DOHH2 (cell line): ENCODE data around the gene SNTB2.

Source experiments
- H3F3A ChIP-seq: fragments of 200-600 bp; sonication (generic), shearing (Covaris generic); 2 replicates; pipeline ENCODE4 v1.6.0; 2016; ENCODE audit warnings: antibody characterized with exemption, mild to moderate bottlenecking; ENCODE audit not compliant: control insufficient read depth, insufficient read depth
- H3K27ac ChIP-seq: fragments of 200-600 bp; sonication (generic); 2 replicates; pipeline ENCODE4 v1.5.1; 2014; ENCODE audit warnings: low read depth, mild to moderate bottlenecking, low read length, moderate library complexity
- H3K27me3 ChIP-seq: fragments of 200-600 bp; sonication (generic); 2 replicates; pipeline ENCODE4 v1.6.1; 2014; ENCODE audit warnings: mild to moderate bottlenecking, low read length, mixed read lengths; ENCODE audit not compliant: control insufficient read depth
- H3K36me3 ChIP-seq: fragments of 200-600 bp; sonication (generic); 2 replicates; pipeline ENCODE4 v1.6.1; 2014; ENCODE audit warnings: mild to moderate bottlenecking, low read length, moderate library complexity, mixed read lengths; ENCODE audit not compliant: control insufficient read depth
- H3K4me1 ChIP-seq: fragments of 200-600 bp; sonication (generic); 2 replicates; pipeline ENCODE4 v1.6.1; 2014; ENCODE audit warnings: mild to moderate bottlenecking, low read length, mixed read lengths; ENCODE audit not compliant: control insufficient read depth
- H3K4me2 ChIP-seq: fragments of 200-600 bp; sonication (generic); 2 replicates; pipeline ENCODE4 v1.6.0; 2014; ENCODE audit warnings: mild to moderate bottlenecking, low read length, moderate library complexity
- H3K4me3 ChIP-seq: fragments of 200-600 bp; sonication (generic); 2 replicates; pipeline ENCODE4 v1.5.1; 2014; ENCODE audit warnings: mild to moderate bottlenecking, low read length, mixed read lengths
- H3K79me2 ChIP-seq: fragments of 200-600 bp; sonication (generic); 2 replicates; pipeline ENCODE4 v1.6.1; 2014; ENCODE audit warnings: mild to moderate bottlenecking, low read length, mixed read lengths; ENCODE audit not compliant: control insufficient read depth
- H3K9me2 ChIP-seq: fragments of 200-600 bp; sonication (generic); replicated peaks from 2 replicates; pipeline ENCODE4 v1.6.1; 2014; ENCODE audit warnings: mild to moderate bottlenecking, low read length, mixed read lengths; ENCODE audit not compliant: control insufficient read depth
- H3K9me3 ChIP-seq: fragments of 200-600 bp; sonication (generic); 2 replicates; pipeline ENCODE4 v1.6.1; 2014; ENCODE audit warnings: antibody characterized with exemption, low read length, mixed read lengths; ENCODE audit not compliant: control insufficient read depth, insufficient read depth
- H4K20me1 ChIP-seq: fragments of 200-600 bp; sonication (generic); 2 replicates; pipeline ENCODE4 v1.6.0; 2014; ENCODE audit warnings: low read depth, mild to moderate bottlenecking, antibody characterized with exemption, low read length, moderate library complexity; ENCODE audit not compliant: control insufficient read depth, insufficient read depth
- EZH2phosphoT487 ChIP-seq: fragments of 200-600 bp; sonication (generic); IDR thresholded peaks from 2 replicates; pipeline ENCODE4 v1.6.1; 2017; ENCODE audit warnings: borderline replicate concordance, mild to moderate bottlenecking, antibody characterized with exemption, low read length, moderate library complexity, mixed read lengths
- TF ChIP-seq, protein P1 (sequence below): fragments of 200-600 bp; sonication (generic); IDR thresholded peaks from one replicate; pipeline ENCODE4 v1.5.1; 2014; ENCODE audit warnings: antibody characterized with exemption, mild to moderate bottlenecking, low read depth, low read length; ENCODE audit not compliant: poor library complexity, severe bottlenecking

The SNTB2 gene

DNA sequence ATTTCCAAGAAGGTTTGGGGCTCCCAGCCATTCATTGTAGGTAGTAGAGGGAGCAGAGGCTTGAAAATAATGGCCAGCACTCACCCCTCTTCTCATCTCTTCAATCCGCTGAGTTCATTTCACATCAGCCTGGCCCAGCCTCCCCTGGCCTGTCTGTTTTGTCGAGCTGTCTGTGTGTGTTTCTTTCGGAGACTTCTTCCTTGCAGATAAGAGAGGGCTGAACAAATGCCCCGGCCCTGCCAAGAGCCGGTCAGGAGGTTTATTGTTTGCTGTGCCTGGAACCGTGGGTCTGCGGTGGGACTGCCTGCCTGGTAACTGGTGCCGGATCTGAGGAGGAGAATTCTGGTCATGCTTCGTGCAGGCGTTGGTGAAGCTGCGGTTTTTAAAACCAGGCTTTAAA, 127.6 kb downstream of the SNTB2 start:
- peaks cover 12% of the 10 kb centered on the region for H3K4me1 ChIP-seq
- H3K27ac ChIP-seq: no peak overlapping the region
- no peaks in the 10 kb centered on the region for H3K9me3 ChIP-seq
- H3F3A ChIP-seq: no peaks in the 10 kb centered on the region
- H4K20me1 ChIP-seq: peaks cover 6% of the 10 kb centered on the region
- H3K4me3 ChIP-seq: no peak overlapping the region
- no peaks in the 10 kb centered on the region for H3K9me2 ChIP-seq
- no peak overlapping the region for H3K4me2 ChIP-seq
- peaks cover 64% of the 10 kb centered on the region for H3K36me3 ChIP-seq
- TF ChIP-seq, protein P1, sequence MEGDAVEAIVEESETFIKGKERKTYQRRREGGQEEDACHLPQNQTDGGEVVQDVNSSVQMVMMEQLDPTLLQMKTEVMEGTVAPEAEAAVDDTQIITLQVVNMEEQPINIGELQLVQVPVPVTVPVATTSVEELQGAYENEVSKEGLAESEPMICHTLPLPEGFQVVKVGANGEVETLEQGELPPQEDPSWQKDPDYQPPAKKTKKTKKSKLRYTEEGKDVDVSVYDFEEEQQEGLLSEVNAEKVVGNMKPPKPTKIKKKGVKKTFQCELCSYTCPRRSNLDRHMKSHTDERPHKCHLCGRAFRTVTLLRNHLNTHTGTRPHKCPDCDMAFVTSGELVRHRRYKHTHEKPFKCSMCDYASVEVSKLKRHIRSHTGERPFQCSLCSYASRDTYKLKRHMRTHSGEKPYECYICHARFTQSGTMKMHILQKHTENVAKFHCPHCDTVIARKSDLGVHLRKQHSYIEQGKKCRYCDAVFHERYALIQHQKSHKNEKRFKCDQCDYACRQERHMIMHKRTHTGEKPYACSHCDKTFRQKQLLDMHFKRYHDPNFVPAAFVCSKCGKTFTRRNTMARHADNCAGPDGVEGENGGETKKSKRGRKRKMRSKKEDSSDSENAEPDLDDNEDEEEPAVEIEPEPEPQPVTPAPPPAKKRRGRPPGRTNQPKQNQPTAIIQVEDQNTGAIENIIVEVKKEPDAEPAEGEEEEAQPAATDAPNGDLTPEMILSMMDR: no peak
- TF ChIP-seq EZH2phosphoT487: no peak
- no peaks in the 10 kb centered on the region for H3K27me3 ChIP-seq
- H3K79me2 ChIP-seq: peaks cover 60% of the 10 kb centered on the region

DNA sequence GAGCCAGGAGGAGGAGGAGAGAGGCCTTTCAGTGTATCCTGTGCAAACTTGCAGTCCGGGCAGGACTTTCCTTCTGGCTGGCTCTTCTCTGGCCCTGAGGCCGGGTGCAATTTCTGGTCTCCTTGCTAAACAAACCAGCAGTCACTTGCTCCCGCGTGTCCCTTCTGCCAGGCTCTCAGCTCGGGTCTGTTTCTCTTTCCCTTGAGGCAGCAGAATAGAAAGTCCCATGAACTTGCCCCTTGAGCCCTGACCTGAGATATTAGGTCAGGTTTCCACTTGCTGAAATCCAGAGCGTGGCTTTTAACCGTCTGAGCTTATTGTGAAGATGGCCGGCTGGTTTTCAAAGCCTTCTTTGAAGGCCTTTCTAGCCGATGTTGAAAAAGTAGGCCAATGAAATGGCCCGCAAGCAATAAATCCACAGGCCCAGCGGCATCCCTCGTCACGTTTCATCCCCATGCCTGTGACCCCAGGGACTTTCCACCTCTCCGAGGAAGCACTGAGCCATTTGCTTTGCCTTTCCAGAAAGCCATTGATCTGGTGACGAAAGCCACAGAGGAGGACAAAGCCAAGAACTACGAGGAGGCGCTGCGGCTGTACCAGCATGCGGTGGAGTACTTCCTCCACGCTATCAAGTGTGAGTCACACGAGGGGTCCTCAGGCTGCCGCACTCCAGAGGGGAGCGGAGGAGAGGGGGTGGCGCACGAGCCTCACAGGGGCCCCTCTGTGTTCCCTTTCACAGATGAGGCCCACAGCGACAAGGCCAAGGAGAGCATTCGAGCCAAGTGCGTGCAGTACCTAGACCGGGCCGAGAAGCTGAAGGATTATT, 128.7 kb downstream of the SNTB2 start:
- Histone ChIP-seq H3F3A (no peaks in the 10 kb centered on the region), H4K20me1 (peaks cover 6% of the 10 kb centered on the region), H3K36me3 (peaks cover 75% of the 10 kb centered on the region), H3K4me2 (no peak overlapping the region), H3K27me3 (no peaks in the 10 kb centered on the region), H3K4me3 (no peak overlapping the region), H3K9me2 (no peaks in the 10 kb centered on the region), H3K9me3 (no peaks in the 10 kb centered on the region), H3K4me1 (peaks cover 7% of the 10 kb centered on the region), H3K79me2 (peaks cover 66% of the 10 kb centered on the region), H3K27ac (no peak overlapping the region)
- TF ChIP-seq EZH2phosphoT487: no peak
- TF ChIP-seq, protein P1: no peak

DNA sequence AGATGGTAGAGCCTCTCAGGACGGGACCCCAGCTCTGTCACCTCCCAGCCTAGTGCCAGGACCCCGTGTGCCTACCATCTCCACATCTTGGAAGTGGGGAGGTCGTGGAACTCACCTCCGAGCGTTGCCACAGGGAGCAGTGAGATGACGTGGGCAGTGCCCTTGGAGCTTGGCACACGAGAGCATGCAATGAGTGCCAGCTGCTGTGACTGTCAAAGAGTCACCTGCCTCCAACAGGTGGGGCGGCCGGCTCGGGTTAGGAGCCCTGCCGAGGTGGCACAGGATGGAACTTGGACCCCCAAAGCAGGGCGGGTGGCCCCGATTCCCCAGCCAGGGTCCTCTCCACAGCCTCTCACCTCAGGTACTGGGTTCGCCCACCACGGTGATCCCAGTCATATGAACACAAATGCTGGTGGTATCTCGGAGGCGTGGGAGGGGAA, 129.7 kb downstream of the SNTB2 start:
- H3F3A ChIP-seq: no peaks in the 10 kb centered on the region
- H3K4me3 ChIP-seq: no peak overlapping the region
- H3K9me3 ChIP-seq: no peaks in the 10 kb centered on the region
- H3K9me2 ChIP-seq: no peaks in the 10 kb centered on the region
- H3K27me3 ChIP-seq: no peaks in the 10 kb centered on the region
- H3K36me3 ChIP-seq: peaks cover 81% of the 10 kb centered on the region
- peaks cover 70% of the 10 kb centered on the region for H3K79me2 ChIP-seq
- peaks cover 6% of the 10 kb centered on the region for H4K20me1 ChIP-seq
- peaks cover 6% of the 10 kb centered on the region for H3K4me1 ChIP-seq
- no peak overlapping the region for H3K4me2 ChIP-seq
- TF ChIP-seq, protein P1: no peak
- no peak for TF ChIP-seq EZH2phosphoT487
- H3K27ac ChIP-seq: no peak overlapping the region
